ENCODE measurements around the gene PRKCA.

The PRKCA gene

DNA sequence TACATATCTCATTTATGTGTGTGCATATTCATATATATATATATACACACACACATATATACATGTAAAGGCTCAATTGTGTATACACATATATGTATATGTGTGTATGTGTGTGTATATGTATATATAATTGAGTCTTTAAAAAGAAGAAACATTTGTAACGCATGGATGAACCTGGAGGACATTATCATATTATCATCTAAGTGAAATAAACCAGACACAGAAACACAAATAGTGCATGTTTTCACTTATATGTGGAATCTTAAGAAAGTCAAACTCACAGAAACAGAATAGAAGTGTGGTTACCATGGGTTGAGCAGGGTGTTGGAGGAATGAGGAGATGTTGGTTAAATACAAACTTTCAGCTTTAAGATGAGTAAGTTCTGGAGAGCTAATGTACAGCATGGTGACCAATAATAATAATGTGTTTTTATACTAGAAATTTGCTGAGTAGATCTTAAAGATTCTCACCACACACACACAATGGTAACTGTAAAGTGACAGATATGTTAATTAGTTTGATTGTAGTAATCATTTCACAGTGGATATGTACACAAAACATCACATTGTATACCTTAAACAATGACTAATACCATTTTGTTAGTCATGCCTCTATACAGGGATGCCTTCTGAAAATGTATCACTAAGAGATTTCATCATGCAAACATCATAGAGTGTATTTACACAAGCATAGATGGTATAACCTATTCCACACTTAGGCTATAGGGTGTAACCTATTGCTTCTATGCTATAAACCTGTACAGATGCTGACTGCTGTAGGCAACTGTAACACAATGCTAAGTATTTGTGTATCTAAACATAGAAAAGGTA lies 399.9 kb downstream of the PRKCA start:
- no peak overlapping the region for H3K4me3 ChIP-seq (IDR thresholded peaks at IDR 0.05; ENCODE audit: insufficient read depth, low read depth, low read length)
- H3K4me2 ChIP-seq, result no peak overlapping the region
- no peak overlapping the region for H2AFZ ChIP-seq (ENCODE audit: low read depth)
- H3K4me1 ChIP-seq (ENCODE audit: low read depth, poor library complexity, severe bottlenecking), result no peaks in the 10 kb centered on the region
- no peak overlapping the region for H3K27ac ChIP-seq
- no peaks in the 10 kb centered on the region for H3K27me3 ChIP-seq (ENCODE audit: insufficient read depth, low read depth)
- no peaks in the 10 kb centered on the region for H3K79me2 ChIP-seq (ENCODE audit: insufficient read depth, low read depth)
- TF ChIP-seq CTCF (conservative IDR thresholded peaks at IDR 0.05; ENCODE audit: low read depth, low read length), result no peak
- no peaks in the 10 kb centered on the region for H3K36me3 ChIP-seq (ENCODE audit: insufficient read depth)
- H3K9ac ChIP-seq, result no peak overlapping the region
- H4K20me1 ChIP-seq (ENCODE audit: insufficient read depth), result no peaks in the 10 kb centered on the region

GRCh38 chr17:66704858-66705520 lies 402.6 kb downstream of the PRKCA start:
- H2AFZ ChIP-seq (ENCODE audit: low read depth), result no peak overlapping the region
- no peaks in the 10 kb centered on the region for H3K4me1 ChIP-seq (ENCODE audit: low read depth, poor library complexity, severe bottlenecking)
- H3K9ac ChIP-seq, result no peak overlapping the region
- H3K36me3 ChIP-seq (ENCODE audit: insufficient read depth), result no peaks in the 10 kb centered on the region
- H3K27me3 ChIP-seq (ENCODE audit: insufficient read depth, low read depth), result no peaks in the 10 kb centered on the region
- H3K4me2 ChIP-seq, result no peak overlapping the region
- no peaks in the 10 kb centered on the region for H3K79me2 ChIP-seq (ENCODE audit: insufficient read depth, low read depth)
- H3K27ac ChIP-seq, result no peak overlapping the region
- no peaks in the 10 kb centered on the region for H4K20me1 ChIP-seq (ENCODE audit: insufficient read depth)
- TF ChIP-seq CTCF (conservative IDR thresholded peaks at IDR 0.05; ENCODE audit: low read depth, low read length), result no peak
- no peak overlapping the region for H3K4me3 ChIP-seq (IDR thresholded peaks at IDR 0.05; ENCODE audit: insufficient read depth, low read depth, low read length)

DNA sequence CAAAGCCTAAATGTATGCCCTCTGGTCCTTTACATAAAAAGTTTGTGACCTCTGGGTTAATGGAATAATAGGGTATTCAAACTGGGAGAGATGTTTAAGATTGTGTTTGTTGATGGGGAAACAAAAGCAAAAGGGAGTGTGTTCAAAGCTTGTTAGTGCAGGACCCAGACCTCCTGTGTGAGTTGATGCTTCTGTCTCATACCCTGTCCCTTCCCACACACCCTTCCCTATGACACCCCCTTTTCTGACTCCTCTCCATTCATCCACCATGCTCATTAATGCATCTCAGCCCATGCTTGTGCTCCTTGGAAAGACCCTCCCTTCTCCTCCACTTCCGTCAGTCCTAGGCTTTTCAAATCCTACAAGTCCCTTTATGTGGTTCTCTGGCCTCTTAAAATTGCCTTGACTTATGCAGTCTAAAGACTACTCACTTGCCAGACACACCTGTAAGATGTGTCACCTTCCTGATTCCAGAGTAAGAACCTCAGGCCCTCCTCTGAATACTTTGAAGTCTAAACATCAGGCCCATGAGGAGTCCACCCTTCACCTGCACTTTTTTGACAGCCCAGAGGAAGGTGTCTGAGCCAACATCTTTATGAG lies 404.5 kb downstream of the PRKCA start:
- Histone ChIP-seq H3K4me1 (ENCODE audit: low read depth, poor library complexity, severe bottlenecking) (no peaks in the 10 kb centered on the region), H4K20me1 (ENCODE audit: insufficient read depth) (no peaks in the 10 kb centered on the region), H3K9ac (no peak overlapping the region), H3K27ac (no peak overlapping the region), H3K4me3 (IDR thresholded peaks at IDR 0.05; ENCODE audit: insufficient read depth, low read depth, low read length) (no peak overlapping the region), H3K4me2 (no peak overlapping the region), H3K79me2 (ENCODE audit: insufficient read depth, low read depth) (no peaks in the 10 kb centered on the region), H2AFZ (ENCODE audit: low read depth) (no peak overlapping the region), H3K27me3 (ENCODE audit: insufficient read depth, low read depth) (no peaks in the 10 kb centered on the region), H3K36me3 (ENCODE audit: insufficient read depth) (no peaks in the 10 kb centered on the region)
- no peak for TF ChIP-seq CTCF (conservative IDR thresholded peaks at IDR 0.05; ENCODE audit: low read depth, low read length)

- Histone ChIP-seq H3K4me3 (IDR thresholded peaks at IDR 0.05; ENCODE audit: insufficient read depth, low read depth, low read length) (no peak overlapping the region), H3K4me1 (ENCODE audit: low read depth, poor library complexity, severe bottlenecking) (peaks cover 4% of the 10 kb centered on the region), H3K9ac (no peak overlapping the region), H4K20me1 (ENCODE audit: insufficient read depth) (no peaks in the 10 kb centered on the region), H3K4me2 (no peak overlapping the region), H3K36me3 (ENCODE audit: insufficient read depth) (no peaks in the 10 kb centered on the region), H2AFZ (ENCODE audit: low read depth) (no peak overlapping the region), H3K27me3 (ENCODE audit: insufficient read depth, low read depth) (no peaks in the 10 kb centered on the region), H3K79me2 (ENCODE audit: insufficient read depth, low read depth) (no peaks in the 10 kb centered on the region), H3K27ac (no peak overlapping the region)
- TF ChIP-seq CTCF (conservative IDR thresholded peaks at IDR 0.05; ENCODE audit: low read depth, low read length), result no peak
Measured at GRCh38 chr17:66711401-66711800, 409.0 kb downstream of the PRKCA start.
